H9 (cell line): Measurements from ENCODE around the gene ZNFX1. TPM values are rescaled to one million over a fixed set of nuclear protein-coding genes. Genes with fewer than 3 reads are reported as not detected.

ENCODE experiments used
- DNase-seq: peaks from one replicate; pipeline ENCODE4 v3.0.0-alpha.2; 2017
- H2AFZ ChIP-seq: one replicate; pipeline ENCODE4 v1.6.1; 2013; ENCODE audit warnings: mild to moderate bottlenecking, low read length, control low read depth, moderate library complexity
- H2AK5ac ChIP-seq: 2 replicates; pipeline ENCODE4 v1.6.1; 2013; ENCODE audit warnings: low read length, control low read depth, mixed read lengths; ENCODE audit not compliant: insufficient read length
- H2BK120ac ChIP-seq: one replicate; pipeline ENCODE4 v1.6.1; 2013; ENCODE audit warnings: low read depth, mild to moderate bottlenecking, low read length, control low read depth, inconsistent platforms; ENCODE audit not compliant: poor library complexity, severe bottlenecking
- H2BK12ac ChIP-seq: 2 replicates; pipeline ENCODE4 v1.6.1; 2013; ENCODE audit warnings: low read length, control low read depth, mixed read lengths, low read depth; ENCODE audit not compliant: insufficient read length
- H2BK15ac ChIP-seq: 2 replicates; pipeline ENCODE4 v1.6.1; 2013; ENCODE audit warnings: low read depth, low read length, control low read depth
- H2BK20ac ChIP-seq: one replicate; pipeline ENCODE4 v1.6.1; 2013; ENCODE audit warnings: low read depth, mild to moderate bottlenecking, low read length, control low read depth, inconsistent platforms; ENCODE audit not compliant: poor library complexity, severe bottlenecking
- H2BK5ac ChIP-seq: 2 replicates; pipeline ENCODE4 v1.6.1; 2013; ENCODE audit warnings: low read length, control low read depth, mixed read lengths; ENCODE audit not compliant: insufficient read length
- H3K14ac ChIP-seq: 2 replicates; pipeline ENCODE4 v1.6.1; 2013; ENCODE audit warnings: low read length, control low read depth; ENCODE audit not compliant: insufficient read depth
- H3K18ac ChIP-seq: 2 replicates; pipeline ENCODE4 v1.6.1; 2013; ENCODE audit warnings: low read depth, mild to moderate bottlenecking, mixed read lengths, low read length, control low read depth; ENCODE audit not compliant: insufficient read length
- H3K23ac ChIP-seq: 2 replicates; pipeline ENCODE4 v1.6.1; 2013; ENCODE audit warnings: low read length, control low read depth, mixed read lengths, low read depth; ENCODE audit not compliant: insufficient read length
- H3K23me2 ChIP-seq: 2 replicates; pipeline ENCODE4 v1.6.1; 2013; ENCODE audit warnings: low read depth, mild to moderate bottlenecking, mixed read lengths, low read length, control low read depth; ENCODE audit not compliant: insufficient read length, poor library complexity, severe bottlenecking
- H3K27ac ChIP-seq: 2 replicates; pipeline ENCODE4 v1.5.1; 2013; ENCODE audit warnings: low read length, control low read depth, mixed read lengths, low read depth; ENCODE audit not compliant: insufficient read length
- H3K27me3 ChIP-seq: 2 replicates; pipeline ENCODE4 v1.6.1; 2013; ENCODE audit warnings: low read length, control low read depth, inconsistent platforms; ENCODE audit not compliant: insufficient read depth
- H3K4ac ChIP-seq: 2 replicates; pipeline ENCODE4 v1.6.1; 2013; ENCODE audit warnings: low read depth, mild to moderate bottlenecking, control low read depth, inconsistent platforms, low read length, moderate library complexity
- H3K4me1 ChIP-seq: 2 replicates; pipeline ENCODE4 v1.6.1; 2013; ENCODE audit warnings: low read length, control low read depth, inconsistent platforms; ENCODE audit not compliant: insufficient read depth
- H3K4me2 ChIP-seq: 2 replicates; pipeline ENCODE4 v1.6.1; 2013; ENCODE audit warnings: low read length, control low read depth, mixed read lengths; ENCODE audit not compliant: insufficient read length, insufficient read depth
- H3K56ac ChIP-seq: 2 replicates; pipeline ENCODE4 v1.6.1; 2013; ENCODE audit warnings: low read depth, mild to moderate bottlenecking, mixed read lengths, low read length, control low read depth; ENCODE audit not compliant: insufficient read length
- H3K79me1 ChIP-seq: 2 replicates; pipeline ENCODE4 v1.6.1; 2013; ENCODE audit warnings: low read depth, mild to moderate bottlenecking, moderate library complexity, low read length, control low read depth, inconsistent platforms; ENCODE audit not compliant: insufficient read depth, poor library complexity, severe bottlenecking
- H3K79me2 ChIP-seq: 2 replicates; pipeline ENCODE4 v1.6.1; 2013; ENCODE audit warnings: low read length, control low read depth, inconsistent platforms; ENCODE audit not compliant: insufficient read depth
- H3K9ac ChIP-seq: 2 replicates; pipeline ENCODE4 v1.6.1; 2013; ENCODE audit warnings: low read length, control low read depth, mixed read lengths; ENCODE audit not compliant: insufficient read length; ENCODE audit errors: extremely low read depth
- H3K9me3 ChIP-seq: one replicate; pipeline ENCODE4 v1.6.1; 2013; ENCODE audit warnings: low read depth, low read length, inconsistent platforms; ENCODE audit not compliant: control insufficient read depth
- H3T11ph ChIP-seq: one replicate; pipeline ENCODE4 v1.6.1; 2013; ENCODE audit warnings: mild to moderate bottlenecking, low read length, control low read depth, inconsistent platforms
- H4K20me1 ChIP-seq: one replicate; pipeline ENCODE4 v1.6.1; 2013; ENCODE audit not compliant: control insufficient read depth, insufficient read length, insufficient read depth
- H4K5ac ChIP-seq: 2 replicates; pipeline ENCODE4 v1.6.1; 2013; ENCODE audit warnings: low read depth, mild to moderate bottlenecking, mixed read lengths, low read length, control low read depth; ENCODE audit not compliant: insufficient read length
- H4K8ac ChIP-seq: replicated peaks from 2 replicates; pipeline ENCODE4 v1.6.1; 2013; ENCODE audit warnings: low read length, control low read depth, mixed read lengths, low read depth; ENCODE audit not compliant: insufficient read length
- H4K91ac ChIP-seq: 2 replicates; pipeline ENCODE4 v1.6.1; 2013; ENCODE audit warnings: low read depth, mild to moderate bottlenecking, moderate library complexity, mixed read lengths, low read length, control low read depth; ENCODE audit not compliant: insufficient read length
- H3K27ac Mint-ChIP-seq, 3 experiments: 2 replicates in 2 of 3; 3 replicates in 1 of 3; pipeline ENCODE4 v1.8.0; 2020 to 2021; ENCODE audit warnings: mixed read lengths in 3 of 3, mild to moderate bottlenecking in 1 of 3, moderate library complexity in 1 of 3
- H3K27me3 Mint-ChIP-seq: 2 replicates; pipeline ENCODE4 v1.8.0; 2021; ENCODE audit warnings: low read depth, mild to moderate bottlenecking, moderate library complexity, mixed read lengths
- H3K36me3 Mint-ChIP-seq, 3 experiments: 2 replicates in 2 of 3; 3 replicates in 1 of 3; pipeline ENCODE4 v1.8.0; 2020 to 2021; ENCODE audit warnings: low read depth in 3 of 3, mixed read lengths in 3 of 3; ENCODE audit not compliant: insufficient read depth in 1 of 3
- H3K4me1 Mint-ChIP-seq, 2 experiments: 2 replicates each; pipeline ENCODE4 v1.8.0; 2020; ENCODE audit warnings: mixed read lengths in 2 of 2
- H3K4me3 Mint-ChIP-seq, 2 experiments: 2 replicates in 1 of 2; 3 replicates in 1 of 2; pipeline ENCODE4 v1.8.0; 2020 to 2021; ENCODE audit warnings: mild to moderate bottlenecking in 2 of 2, mixed read lengths in 2 of 2, moderate library complexity in 1 of 2
- H3K9me3 Mint-ChIP-seq, 2 experiments: 2 replicates in 1 of 2; 3 replicates in 1 of 2; pipeline ENCODE4 v1.8.0; 2020; ENCODE audit warnings: mild to moderate bottlenecking in 2 of 2, mixed read lengths in 2 of 2, moderate library complexity in 1 of 2
- CTCF ChIP-seq: fragments of 200-600 bp; sonication (generic); conservative IDR thresholded peaks from 3 replicates; pipeline ENCODE4 v1.8.0; 2021; ENCODE audit warnings: antibody characterized with exemption, mild to moderate bottlenecking
- total RNA-seq: library from RNA; stranded (reverse); gene quantifications from 2 replicates; pipeline ENCODE4 v1.2.1, GENCODE V29; 2021

The ZNFX1 gene
- total RNA-seq, 1 experiment from 2014 or later, result 13.3 TPM

DNA sequence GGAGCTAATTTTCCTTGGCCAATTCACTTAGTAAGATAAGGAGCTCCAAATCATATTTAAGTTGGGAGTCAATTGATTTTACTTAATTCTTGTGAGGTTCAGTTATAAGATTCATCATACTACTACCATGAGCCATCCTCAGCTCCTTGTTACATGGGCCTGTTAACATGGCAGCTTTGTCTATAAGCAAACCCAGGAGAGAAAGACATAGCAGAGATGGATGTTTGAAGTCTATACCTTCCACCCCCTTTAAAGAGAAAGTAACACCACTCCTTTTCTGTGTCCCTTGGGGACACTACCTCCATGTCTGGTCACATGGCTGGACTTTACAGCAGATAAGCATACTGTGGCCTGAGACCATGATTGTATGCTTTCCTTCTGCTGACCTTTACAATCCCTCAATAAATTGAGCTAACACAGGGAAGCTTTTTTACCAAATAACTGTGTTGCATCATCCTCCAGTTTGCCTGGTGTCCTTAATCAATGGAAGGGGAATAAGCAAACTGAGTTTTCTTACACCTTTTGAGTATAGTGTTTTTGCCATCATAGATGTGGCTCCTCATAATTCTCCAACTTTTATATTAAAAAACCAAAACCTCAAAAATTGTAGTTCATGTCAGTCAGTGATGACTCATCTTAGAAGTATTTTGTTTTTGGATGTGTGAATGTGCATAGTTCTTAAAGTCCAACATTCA is 9.8 kb upstream of the ZNFX1 start:
- Histone ChIP-seq H3K4me2 (no peak overlapping the region), H2BK120ac (no peak overlapping the region), H3T11ph (no peak overlapping the region), H4K20me1 (no peaks in the 10 kb centered on the region), H2AFZ (no peak overlapping the region), H3K79me1 (no peaks in the 10 kb centered on the region), H2AK5ac (no peak overlapping the region), H2BK12ac (no peak overlapping the region), H3K56ac (no peak overlapping the region), H3K27me3 (no peaks in the 10 kb centered on the region), H4K8ac (no peak overlapping the region), H2BK5ac (no peak overlapping the region), H3K18ac (no peak overlapping the region), H3K4ac (no peak overlapping the region), H3K23ac (no peak overlapping the region), H4K91ac (no peak overlapping the region), H4K5ac (no peak overlapping the region), H3K27ac (peak overlapping the region; percentile 70), H2BK20ac (no peak overlapping the region), H3K9ac (no peak overlapping the region), H3K4me1 (no peaks in the 10 kb centered on the region), H3K79me2 (peaks cover 25% of the 10 kb centered on the region; the same call in 1 of the 2 replicates), H2BK15ac (no peak overlapping the region), H3K14ac (no peak overlapping the region), H3K9me3 (no peaks in the 10 kb centered on the region), H3K23me2 (peaks cover 6% of the 10 kb centered on the region)
- no peak overlapping the region; a peak in 1 of 5 replicates for H3K4me3 Mint-ChIP-seq
- peaks cover 66 to 97% (median 84%) of the 10 kb centered on the region in 3 experiments for H3K36me3 Mint-ChIP-seq
- DNase-seq, result no peak
- no peak for TF ChIP-seq CTCF
- peaks cover 54 to 69% of the 10 kb centered on the region in 2 experiments for H3K4me1 Mint-ChIP-seq
- peaks cover 2% of the 10 kb centered on the region; the same call in 1 of the 2 replicates for H3K27me3 Mint-ChIP-seq
- H3K9me3 Mint-ChIP-seq, result peaks cover 0 to 9% of the 10 kb centered on the region in 2 experiments; a peak in 2 of 5 replicates
- peak overlapping the region in 2 of 3 experiments; percentile 78 to 95; a peak in 4 of 7 replicates for H3K27ac Mint-ChIP-seq
